BJ (cell line): ENCODE results near the gene RHBDF2. TPM values are rescaled to one million over a fixed set of nuclear protein-coding genes. Genes with fewer than 3 reads are reported as not detected.

ENCODE experiments used
- CTCF ChIA-PET: fragments of 350-600 bp; formaldehyde crosslinking; extraction: SDS; loops from one replicate; lab custom pipeline; 2021; ENCODE audit warnings: antibody characterized with exemption, inconsistent platforms; lab: Yijun Ruan, JAX
- POLR2A ChIA-PET: fragments of 300-600 bp; sonication (Branson Sonifier 250); formaldehyde crosslinking; extraction: SDS; loops from one replicate; lab custom pipeline; 2021; ENCODE audit warnings: antibody characterized with exemption; lab: Charles Lee
- DNase-seq: peaks from one replicate; pipeline ENCODE4 v3.0.0-alpha.2; 2011; ENCODE audit warnings: low read depth
- H3K27me3 ChIP-seq: 2 replicates; pipeline ENCODE4 v1.6.0; 2011; ENCODE audit warnings: low read length; ENCODE audit not compliant: control insufficient read depth, insufficient read depth
- H3K36me3 ChIP-seq: 2 replicates; pipeline ENCODE4 v1.5.1; 2011; ENCODE audit warnings: low read length; ENCODE audit not compliant: control insufficient read depth, insufficient read depth
- H3K4me3 ChIP-seq: 2 replicates; pipeline ENCODE4 v1.5.1; 2011; ENCODE audit warnings: low read depth, mild to moderate bottlenecking, control low read depth, low read length
- CTCF ChIP-seq: IDR thresholded peaks from 2 replicates; pipeline ENCODE4 v1.5.1; 2011; ENCODE audit warnings: low read depth, mild to moderate bottlenecking, control low read depth, inconsistent platforms, low read length, moderate library complexity; ENCODE audit not compliant: insufficient read depth
- polyA plus RNA-seq: library from polyadenylated mRNA; depleted of rRNA; stranded (reverse); fragments of >200 nt; gene quantifications from 2 replicates; pipeline ENCODE4 v1.2.3, GENCODE V29; 2011

Gene RHBDF2
- polyA plus RNA-seq, 1 experiment, result 8.9 TPM

- CTCF ChIA-PET, result interaction anchor here (1.0 to 3.3 kb wide), 3 partner anchors 11 to 29 kb away, joined by 3 to 21 read pairs (median 14); partner anchors contain the start of gene AANAT
- H3K4me3 ChIP-seq, result no peak overlapping the region
- peaks cover 7% of the 10 kb centered on the region for H3K36me3 ChIP-seq
- H3K27me3 ChIP-seq, result no peaks in the 10 kb centered on the region
- TF ChIP-seq CTCF, result no peak
- no peak for DNase-seq
- POLR2A ChIA-PET, result no interaction called here
These were observed 23.6 kb downstream of the RHBDF2 start for GRCh38 chr17:76477576-76477975.

DNA sequence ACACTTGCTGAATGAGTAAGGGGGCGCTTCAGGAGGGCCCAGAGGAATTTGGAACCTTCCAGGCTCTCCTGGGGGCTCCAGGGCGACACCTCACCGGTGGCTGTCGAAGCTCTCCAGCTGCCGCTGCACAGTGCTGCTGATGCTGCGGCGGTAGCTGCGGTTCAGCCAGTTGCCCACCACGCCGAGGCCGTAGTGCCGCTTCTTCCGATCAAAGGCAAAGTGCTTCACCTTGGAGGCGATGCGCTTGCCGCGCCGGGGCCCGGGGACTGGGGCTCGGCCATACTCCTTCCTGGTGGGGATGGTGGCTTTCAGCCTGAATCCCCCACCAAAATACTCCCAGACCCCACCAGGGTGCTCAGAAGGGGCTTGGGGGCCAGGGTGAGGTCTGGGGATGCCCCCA is 24.5 kb downstream of the RHBDF2 start:
- DNase-seq, result no peak
- peaks cover 7% of the 10 kb centered on the region for H3K36me3 ChIP-seq
- CTCF ChIA-PET, result interaction anchor here (0.6 to 3.3 kb wide), 4 partner anchors 10 to 30 kb away, joined by 3 to 21 read pairs (median 9); partner anchors contain the start of gene AANAT
- H3K27me3 ChIP-seq, result no peaks in the 10 kb centered on the region
- POLR2A ChIA-PET, result no interaction called here
- no peak overlapping the region for H3K4me3 ChIP-seq
- no peak for TF ChIP-seq CTCF

DNA sequence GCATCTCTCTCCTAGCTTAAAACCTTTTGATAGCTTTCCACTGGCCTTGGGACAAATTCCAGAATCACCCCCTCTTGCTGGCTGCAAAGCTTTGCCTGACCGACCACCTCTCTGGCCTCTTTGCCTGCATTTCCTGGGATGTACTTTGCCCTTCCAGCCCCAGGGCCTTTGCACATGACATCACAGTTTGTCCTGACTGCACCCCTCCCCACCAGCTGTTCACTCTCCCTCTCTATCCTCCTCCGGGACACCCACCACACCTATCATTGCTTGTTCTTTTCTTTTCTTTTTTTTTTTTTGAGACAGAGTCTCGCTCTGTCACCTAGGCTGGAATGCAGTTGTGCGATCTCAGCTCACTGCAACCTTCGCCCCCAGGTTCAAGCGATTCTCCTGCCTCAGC is 25.9 kb downstream of the RHBDF2 start:
- ChIA-PET CTCF (interaction anchor here (0.7 to 2.7 kb wide), 8 partner anchors 9 to 82 kb away, joined by 3 to 7 read pairs (median 3); partner anchors contain the start of gene RHBDF2), POLR2A (no interaction called here)
- Histone ChIP-seq H3K4me3 (no peak overlapping the region), H3K27me3 (no peaks in the 10 kb centered on the region), H3K36me3 (peaks cover 9% of the 10 kb centered on the region)
- no peak for DNase-seq
- TF ChIP-seq CTCF, result no peak

DNA sequence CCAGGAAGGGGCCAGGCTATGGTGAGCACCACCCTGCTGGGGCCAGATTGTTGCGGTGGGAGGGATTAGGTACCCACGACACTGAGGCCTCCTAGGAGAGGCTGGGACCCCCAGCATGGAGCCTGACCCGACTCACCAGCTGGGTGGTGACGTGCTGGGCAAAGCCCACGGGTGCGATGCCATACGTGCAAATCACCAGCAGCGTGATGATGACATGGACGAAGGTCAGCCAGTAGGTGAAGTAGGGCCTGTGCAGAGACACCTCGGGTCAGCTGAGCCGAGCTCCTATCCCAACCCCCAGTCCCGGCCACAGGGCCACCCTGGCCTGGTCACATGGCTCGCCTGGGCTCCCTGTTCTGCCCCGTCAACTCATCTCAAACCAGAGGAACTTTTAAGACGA is 26.3 kb downstream of the RHBDF2 start:
- CTCF ChIA-PET, result interaction anchor here (0.7 to 2.7 kb wide), 9 partner anchors 8 to 82 kb away, joined by 3 to 7 read pairs (median 3); partner anchors contain the start of gene RHBDF2
- TF ChIP-seq CTCF, result no peak
- Histone ChIP-seq H3K4me3 (no peak overlapping the region), H3K27me3 (no peaks in the 10 kb centered on the region), H3K36me3 (peaks cover 9% of the 10 kb centered on the region)
- POLR2A ChIA-PET, result no interaction called here
- DNase-seq, result no peak

DNA sequence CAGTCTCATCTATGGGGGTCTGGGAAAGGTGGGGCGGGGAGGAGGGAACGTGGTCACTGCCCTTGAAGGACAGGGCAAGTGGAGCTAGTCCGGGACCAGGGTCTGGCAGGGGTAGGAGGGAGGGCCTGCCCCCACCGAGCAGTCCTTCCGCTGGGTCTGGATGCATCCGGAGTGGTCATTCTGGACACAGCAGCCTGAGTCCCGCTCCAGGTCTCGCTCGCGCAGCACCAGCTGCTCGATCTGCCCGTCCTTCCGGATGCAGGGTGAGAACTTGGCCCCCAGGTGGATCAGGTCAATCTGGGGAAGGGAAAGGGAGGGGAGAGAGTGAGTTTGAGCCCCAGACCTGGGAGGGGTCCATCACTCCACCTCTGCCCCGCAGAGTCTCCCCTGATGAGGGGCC is 27.0 kb downstream of the RHBDF2 start:
- no peak overlapping the region for H3K4me3 ChIP-seq
- POLR2A ChIA-PET, result no interaction called here
- H3K27me3 ChIP-seq, result no peaks in the 10 kb centered on the region
- peaks cover 9% of the 10 kb centered on the region for H3K36me3 ChIP-seq
- DNase-seq, result no peak
- TF ChIP-seq CTCF, result no peak
- CTCF ChIA-PET, result interaction anchor here (0.7 to 2.7 kb wide), 6 partner anchors 8 to 72 kb away, joined by 3 to 7 read pairs (median 4); partner anchors contain the start of gene RHBDF2
